ENCODE data around the gene CCDC85A. TPM values are rescaled to one million over a fixed set of nuclear protein-coding genes. Genes with fewer than 3 reads are reported as not detected.
A peak's percentile ranks its signal among the peaks of the same experiment; 100 is the strongest.
"Not testable (repeated sequence)": the region's sequence is repeated elsewhere in the genome, so short reads cannot be mapped to it uniquely, and the experiment has no call there.

The CCDC85A gene
- total RNA-seq (not detected), total RNA-seq (0 to 0.10 (median 0) reads per million in 29 experiments)
- total RNA-seq (2013) = not detected

DNA sequence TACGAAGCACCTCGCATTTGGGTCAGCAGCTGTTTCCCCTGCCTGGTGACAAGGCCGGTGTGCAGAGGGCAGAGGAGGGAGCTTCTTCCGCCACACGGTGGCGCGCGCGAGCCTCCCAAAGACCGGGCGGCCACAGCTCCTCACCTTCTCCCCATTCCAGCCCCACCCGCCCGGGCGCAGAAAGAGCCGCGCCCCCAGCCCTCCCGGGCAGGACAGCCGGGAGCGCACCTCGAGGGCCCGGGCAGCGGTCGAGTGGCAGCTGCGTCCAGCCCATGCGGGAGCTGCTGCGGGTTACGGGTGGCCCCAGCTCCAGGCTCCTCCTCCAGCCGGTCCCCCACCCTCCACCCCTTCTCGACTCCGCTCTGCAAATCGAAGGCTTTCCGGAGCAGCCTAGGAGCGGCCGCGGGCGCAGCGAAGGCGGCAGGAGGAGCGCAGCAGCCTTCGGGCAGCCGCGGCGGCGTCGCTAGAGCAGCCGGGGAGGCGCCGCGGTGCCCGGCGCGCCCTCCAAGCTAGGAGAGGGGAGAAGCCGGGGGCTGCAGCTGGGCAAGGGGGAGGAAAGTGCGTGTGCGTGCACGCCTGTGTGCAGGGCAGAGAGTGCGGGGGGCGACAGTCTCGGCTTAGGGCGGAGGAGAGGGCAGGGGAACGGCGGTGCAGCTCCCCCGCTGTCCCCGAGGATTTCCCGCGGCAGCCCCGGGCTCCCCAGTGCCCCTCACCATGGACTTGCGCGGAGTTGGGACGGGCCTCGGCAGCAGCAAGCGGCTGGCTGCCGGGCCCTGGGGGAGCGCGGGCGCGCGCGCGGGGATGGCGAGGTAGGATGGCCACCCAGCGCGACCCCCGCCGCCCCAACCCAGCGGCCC is at the start of gene CCDC85A:
TSS of gene CCDC85A (plus strand) at position 348 of the 857 bp plus-strand sequence. CDS start 635 bp downstream, outside the sequence.
- peaks cover 0 to 18% (median 11%) of the 10 kb centered on the region in 3 donors for H3K4me1 Mint-ChIP-seq
- no peaks in the 10 kb centered on the region for H3K9me3 Mint-ChIP-seq
- ChIA-PET CTCF (interaction anchor here (0.6 to 1.3 kb wide), 4 partner anchors 16 to 1330 kb away, joined by 3 to 5 read pairs (median 4); no protein-coding TSS in a partner anchor), POLR2A (no interaction called here)
- no peak within 1 kb of the TSS for H3K27ac Mint-ChIP-seq
- DNase-seq = peak in 27 of 35 experiments; percentile 1 to 51 (median 25)
- Histone ChIP-seq H3K27me3 (replicated peaks in 1 of 2; ENCODE audit: control insufficient read depth in 2 of 2, extremely low read depth in 1 of 2, insufficient read depth in 2 of 2, low read length in 1 of 2) (peaks cover 11 to 33% of the 10 kb centered on the region in 2 experiments), H3K4me1 (ENCODE audit: control insufficient read depth in 1 of 2, extremely low read depth in 1 of 2, insufficient read depth in 2 of 2, low read length in 2 of 2) (peaks cover 0 to 9% of the 10 kb centered on the region in 2 experiments), H3K27ac (ENCODE audit: low read length) (no peak within 1 kb of the TSS), H3K36me3 (ENCODE audit: control insufficient read depth in 2 of 2, extremely low read depth in 1 of 2, insufficient read depth in 1 of 2, low read length in 1 of 2) (no peaks in the 10 kb centered on the region), H3K4me3 (ENCODE audit: control insufficient read depth in 1 of 2, extremely low read depth in 1 of 2, low read length in 1 of 2) (peak within 1 kb of the TSS in 1 of 2 donors; percentile 54), H3K9me3 (no peaks in the 10 kb centered on the region)
- peak within 1 kb of the TSS; percentile 36 to 58 (median 39) for H3K4me3 Mint-ChIP-seq
- ATAC-seq (replicated peaks in 1 of 4) = peak; percentile 46 to 69 (median 60)
- peaks cover 56 to 59% of the 10 kb centered on the region in 2 donors for H3K27me3 Mint-ChIP-seq
- WGBS (ENCODE audit: insufficient coverage) = 2% methylated on average over 83 of the region's 86 CpGs
- H3K36me3 Mint-ChIP-seq = no peaks in the 10 kb centered on the region

DNA sequence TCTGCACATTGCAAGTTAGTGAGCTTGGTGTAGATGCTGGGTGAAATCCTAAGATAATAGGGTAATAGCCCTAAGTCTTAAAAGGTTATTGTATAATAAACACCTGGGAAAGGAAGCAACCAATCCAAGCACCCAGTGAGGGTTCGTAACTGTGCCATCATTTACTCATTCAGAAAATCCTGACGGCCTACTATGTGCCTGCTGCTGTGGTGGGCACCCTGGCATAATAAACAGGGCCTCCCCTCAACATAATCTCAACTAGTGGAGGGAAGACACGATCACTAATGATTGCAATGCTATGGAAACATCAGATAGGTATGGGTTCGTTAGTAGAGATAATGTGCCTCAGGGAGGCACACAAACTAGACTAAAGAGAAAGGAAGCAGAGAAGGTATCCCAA is 48.9 kb upstream of the CCDC85A start:
- no peak overlapping the region for H3K27ac ChIP-seq (ENCODE audit: low read length)
- no peaks in the 10 kb centered on the region for H3K27me3 ChIP-seq (replicated peaks in 1 of 2; ENCODE audit: control insufficient read depth in 2 of 2, extremely low read depth in 1 of 2, insufficient read depth in 2 of 2, low read length in 1 of 2)
- DNase-seq (no peak), ATAC-seq (replicated peaks in 1 of 4) (no peak)
- no peaks in the 10 kb centered on the region for H3K4me1 ChIP-seq (ENCODE audit: control insufficient read depth in 1 of 2, extremely low read depth in 1 of 2, insufficient read depth in 2 of 2, low read length in 2 of 2)
- H3K9me3 ChIP-seq = no peaks in the 10 kb centered on the region
- Mint-ChIP-seq H3K4me3 (no peak overlapping the region), H3K36me3 (no peaks in the 10 kb centered on the region), H3K27ac (no peak overlapping the region), H3K4me1 (no peaks in the 10 kb centered on the region), H3K27me3 (peaks cover 0 to 3% of the 10 kb centered on the region in 2 donors), H3K9me3 (peaks cover 0 to 8% (median 0%) of the 10 kb centered on the region in 3 donors)
- WGBS (ENCODE audit: insufficient coverage) = no CpG with 5 or more reads among the region's 4 CpGs
- CTCF ChIA-PET = interaction anchor here in 1 of 2 donors (0.5 kb wide), 1 partner anchor 62 kb away, joined by 5 read pairs; no protein-coding TSS in a partner anchor
- H3K4me3 ChIP-seq (ENCODE audit: control insufficient read depth in 1 of 2, extremely low read depth in 1 of 2, low read length in 1 of 2) = no peak overlapping the region
- POLR2A ChIA-PET = no interaction called here
- no peaks in the 10 kb centered on the region for H3K36me3 ChIP-seq (ENCODE audit: control insufficient read depth in 2 of 2, extremely low read depth in 1 of 2, insufficient read depth in 1 of 2, low read length in 1 of 2)

- H3K4me1 ChIP-seq (ENCODE audit: control insufficient read depth in 1 of 2, extremely low read depth in 1 of 2, insufficient read depth in 2 of 2, low read length in 2 of 2); H3K27me3 ChIP-seq (replicated peaks in 1 of 2; ENCODE audit: control insufficient read depth in 2 of 2, extremely low read depth in 1 of 2, insufficient read depth in 2 of 2, low read length in 1 of 2); ATAC-seq (replicated peaks in 1 of 4); H3K27me3 Mint-ChIP-seq; H3K4me3 Mint-ChIP-seq; H3K27ac Mint-ChIP-seq; H3K36me3 Mint-ChIP-seq; H3K4me3 ChIP-seq (ENCODE audit: control insufficient read depth in 1 of 2, extremely low read depth in 1 of 2, low read length in 1 of 2); CTCF ChIA-PET; H3K9me3 ChIP-seq; H3K4me1 Mint-ChIP-seq; H3K36me3 ChIP-seq (ENCODE audit: control insufficient read depth in 2 of 2, extremely low read depth in 1 of 2, insufficient read depth in 1 of 2, low read length in 1 of 2); DNase-seq; H3K27ac ChIP-seq (ENCODE audit: low read length); POLR2A ChIA-PET: not testable (repeated sequence)
- 96% methylated on average over 11 of the region's 15 CpGs for WGBS (ENCODE audit: insufficient coverage)
- peaks cover 0 to 14% (median 3%) of the 10 kb centered on the region in 3 donors for H3K9me3 Mint-ChIP-seq
Observed at GRCh38 chr2:56142497-56143061, 41.2 kb upstream of the CCDC85A start.

DNA sequence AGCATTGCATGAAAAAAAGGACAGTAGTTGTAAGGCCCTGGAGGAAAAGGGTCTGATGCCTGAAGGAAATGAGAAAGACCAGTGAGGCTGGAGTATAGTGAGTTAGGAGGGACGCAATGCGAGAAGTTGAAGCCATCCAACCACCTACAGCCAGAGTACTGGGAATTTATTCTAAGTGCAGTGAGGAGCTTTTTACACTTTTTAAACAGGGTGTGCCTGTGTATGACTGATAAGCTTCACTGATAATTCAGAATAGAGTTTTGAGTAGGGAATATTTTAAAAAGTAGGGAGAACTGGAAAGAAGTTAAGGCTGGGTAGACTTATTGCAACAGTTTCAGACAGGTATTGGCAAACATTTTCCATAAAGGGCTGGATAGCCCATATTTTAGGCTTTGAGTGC is 35.9 kb upstream of the CCDC85A start:
- DNase-seq (no peak), ATAC-seq (replicated peaks in 1 of 4) (no peak)
- Histone ChIP-seq H3K36me3 (ENCODE audit: control insufficient read depth in 2 of 2, extremely low read depth in 1 of 2, insufficient read depth in 1 of 2, low read length in 1 of 2) (no peaks in the 10 kb centered on the region), H3K9me3 (no peaks in the 10 kb centered on the region), H3K27me3 (replicated peaks in 1 of 2; ENCODE audit: control insufficient read depth in 2 of 2, extremely low read depth in 1 of 2, insufficient read depth in 2 of 2, low read length in 1 of 2) (no peaks in the 10 kb centered on the region), H3K4me1 (ENCODE audit: control insufficient read depth in 1 of 2, extremely low read depth in 1 of 2, insufficient read depth in 2 of 2, low read length in 2 of 2) (no peaks in the 10 kb centered on the region), H3K27ac (ENCODE audit: low read length) (no peak overlapping the region), H3K4me3 (ENCODE audit: control insufficient read depth in 1 of 2, extremely low read depth in 1 of 2, low read length in 1 of 2) (no peak overlapping the region)
- Mint-ChIP-seq H3K9me3 (no peaks in the 10 kb centered on the region), H3K27me3 (peaks cover 2 to 7% of the 10 kb centered on the region in 2 donors), H3K4me1 (no peaks in the 10 kb centered on the region), H3K27ac (no peak overlapping the region), H3K4me3 (no peak overlapping the region), H3K36me3 (no peaks in the 10 kb centered on the region)
- POLR2A ChIA-PET = interaction anchor here in 1 of 2 donors (0.5 kb wide), 1 partner anchor 90 kb away, joined by 3 read pairs; no protein-coding TSS in a partner anchor
- CTCF ChIA-PET = no interaction called here
- no CpG with 5 or more reads among the region's 2 CpGs for WGBS (ENCODE audit: insufficient coverage)

DNA sequence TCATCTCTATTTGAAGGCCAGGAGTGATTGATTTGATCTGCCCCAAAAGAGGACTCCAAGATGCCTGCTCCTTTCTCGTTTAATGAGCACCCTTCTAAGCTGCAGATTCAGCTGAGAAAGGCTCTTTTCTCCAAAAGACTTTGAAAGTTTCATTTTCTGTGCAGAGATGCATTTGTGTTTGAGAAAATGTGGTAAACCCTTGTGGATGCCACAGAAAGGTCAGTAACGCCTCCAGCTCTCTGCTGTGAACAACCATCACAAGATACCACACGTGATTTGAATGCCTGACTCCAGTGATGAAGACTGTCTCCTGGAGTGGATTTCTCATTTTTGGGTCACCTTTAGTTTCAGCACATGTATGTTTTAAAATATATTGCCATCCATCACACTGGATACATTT is 35.0 kb upstream of the CCDC85A start:
- Mint-ChIP-seq H3K27me3 (peaks cover 2 to 7% of the 10 kb centered on the region in 2 donors), H3K9me3 (no peaks in the 10 kb centered on the region), H3K4me1 (no peaks in the 10 kb centered on the region), H3K27ac (no peak overlapping the region), H3K36me3 (no peaks in the 10 kb centered on the region), H3K4me3 (no peak overlapping the region)
- no peaks in the 10 kb centered on the region for H3K9me3 ChIP-seq
- H3K4me3 ChIP-seq (ENCODE audit: control insufficient read depth in 1 of 2, extremely low read depth in 1 of 2, low read length in 1 of 2) = no peak overlapping the region
- H3K36me3 ChIP-seq (ENCODE audit: control insufficient read depth in 2 of 2, extremely low read depth in 1 of 2, insufficient read depth in 1 of 2, low read length in 1 of 2) = no peaks in the 10 kb centered on the region
- 40% methylated on average over 1 of the region's 3 CpGs for WGBS (ENCODE audit: insufficient coverage)
- H3K27ac ChIP-seq (ENCODE audit: low read length) = no peak overlapping the region
- ATAC-seq (replicated peaks in 1 of 4) = no peak
- ChIA-PET CTCF (no interaction called here), POLR2A (no interaction called here)
- H3K27me3 ChIP-seq (replicated peaks in 1 of 2; ENCODE audit: control insufficient read depth in 2 of 2, extremely low read depth in 1 of 2, insufficient read depth in 2 of 2, low read length in 1 of 2) = no peaks in the 10 kb centered on the region
- no peaks in the 10 kb centered on the region for H3K4me1 ChIP-seq (ENCODE audit: control insufficient read depth in 1 of 2, extremely low read depth in 1 of 2, insufficient read depth in 2 of 2, low read length in 2 of 2)
- no peak for DNase-seq

GRCh38 chr2:56151841-56152240 is 31.9 kb upstream of the CCDC85A start:
- no peak overlapping the region for H3K27ac Mint-ChIP-seq
- no CpG with 5 or more reads among the region's 2 CpGs for WGBS (ENCODE audit: insufficient coverage)
- H3K9me3 ChIP-seq = no peaks in the 10 kb centered on the region
- no peaks in the 10 kb centered on the region for H3K36me3 Mint-ChIP-seq
- H3K27me3 Mint-ChIP-seq = no peaks in the 10 kb centered on the region
- no peak overlapping the region for H3K4me3 Mint-ChIP-seq
- POLR2A ChIA-PET = no interaction called here
- peaks cover 0 to 4% (median 0%) of the 10 kb centered on the region in 3 donors for H3K9me3 Mint-ChIP-seq
- H3K4me3 ChIP-seq (ENCODE audit: control insufficient read depth in 1 of 2, extremely low read depth in 1 of 2, low read length in 1 of 2) = no peak overlapping the region
- ATAC-seq (replicated peaks in 1 of 4) (no peak), DNase-seq (no peak)
- CTCF ChIA-PET = no interaction called here
- H3K27me3 ChIP-seq (replicated peaks in 1 of 2; ENCODE audit: control insufficient read depth in 2 of 2, extremely low read depth in 1 of 2, insufficient read depth in 2 of 2, low read length in 1 of 2) = no peaks in the 10 kb centered on the region
- H3K4me1 ChIP-seq (ENCODE audit: control insufficient read depth in 1 of 2, extremely low read depth in 1 of 2, insufficient read depth in 2 of 2, low read length in 2 of 2) = no peaks in the 10 kb centered on the region
- H3K36me3 ChIP-seq (ENCODE audit: control insufficient read depth in 2 of 2, extremely low read depth in 1 of 2, insufficient read depth in 1 of 2, low read length in 1 of 2) = no peaks in the 10 kb centered on the region
- H3K27ac ChIP-seq (ENCODE audit: low read length) = no peak overlapping the region
- H3K4me1 Mint-ChIP-seq = no peaks in the 10 kb centered on the region
